SK-N-SH (cell line): ENCODE results near the gene GALNT18. TPM values are rescaled to one million over a fixed set of nuclear protein-coding genes. Genes with fewer than 3 reads are reported as not detected.

Experiments
- CTCF ChIA-PET: fragments of 300-600, 350-600 bp; formaldehyde crosslinking; extraction: SDS; loops from one replicate; lab custom pipeline; 2021; lab: Yijun Ruan, JAX
- POLR2A ChIA-PET: fragments of 350-600 bp; sonication (Branson Sonifier 250); formaldehyde crosslinking; extraction: SDS; loops from one replicate; lab custom pipeline; 2020; ENCODE audit warnings: antibody characterized with exemption, inconsistent platforms; lab: Yijun Ruan, JAX
- DNase-seq: peaks from one replicate; pipeline ENCODE4 v3.0.0; 2012
- H2AFZ ChIP-seq: fragments of 200-600 bp; sonication (generic); 2 replicates; pipeline ENCODE4 v1.8.1; 2016; ENCODE audit warnings: antibody characterized with exemption, mild to moderate bottlenecking, low read depth
- H3F3A ChIP-seq: fragments of 200-600 bp; sonication (generic); replicated peaks from 2 replicates; pipeline ENCODE3; 2016; ENCODE audit warnings: antibody characterized with exemption, mild to moderate bottlenecking; ENCODE audit not compliant: insufficient read depth
- H3K27ac ChIP-seq, 2 experiments: fragments of 200-500 bp in 1 of 2; fragments of 200-600 bp in 1 of 2; sonication (Bioruptor generic) in 1 of 2; sonication (generic), shearing (Covaris generic) in 1 of 2; 2 replicates each; pipeline versions ENCODE4 v1.5.1 to v1.6.1; 2014 to 2016; ENCODE audit warnings: low read depth in 2 of 2, inconsistent platforms in 1 of 2, low read length in 1 of 2, mild to moderate bottlenecking in 1 of 2, mixed read lengths in 1 of 2
- H3K27me3 ChIP-seq: fragments of 200-600 bp; sonication (generic), shearing (Covaris generic); 2 replicates; pipeline ENCODE4 v1.6.1; 2016; ENCODE audit warnings: mixed run types; ENCODE audit not compliant: insufficient read depth
- H3K36me3 ChIP-seq, 2 experiments: fragments of 200-500 bp in 1 of 2; fragments of 200-600 bp in 1 of 2; sonication (Bioruptor generic) in 1 of 2; sonication (generic) in 1 of 2; replicated peaks in 1 of 2; 2 replicates each; pipeline versions ENCODE3 to v1.5.1; 2014 to 2016; ENCODE audit warnings: low read length in 1 of 2, mild to moderate bottlenecking in 1 of 2; ENCODE audit not compliant: insufficient read depth in 2 of 2, control insufficient read depth in 1 of 2
- H3K4me1 ChIP-seq, 2 experiments: fragments of 200-500 bp in 1 of 2; fragments of 200-600 bp in 1 of 2; sonication (Bioruptor generic) in 1 of 2; sonication (generic), shearing (Covaris generic) in 1 of 2; 2 replicates each; pipeline versions ENCODE4 v1.5.1 to v1.6.1; 2014 to 2016; ENCODE audit warnings: low read depth in 1 of 2, low read length in 1 of 2, mixed run types in 1 of 2; ENCODE audit not compliant: insufficient read depth in 2 of 2, control insufficient read depth in 1 of 2
- H3K4me2 ChIP-seq: fragments of 200-600 bp; sonication (generic), shearing (Covaris generic); 2 replicates; pipeline ENCODE4 v1.6.1; 2017; ENCODE audit warnings: mixed run types
- H3K4me3 ChIP-seq, 2 experiments: fragments of 200-500 bp in 1 of 2; fragments of 200-600 bp in 1 of 2; sonication (Bioruptor generic) in 1 of 2; sonication (generic), shearing (Covaris generic) in 1 of 2; 2 replicates each; pipeline versions ENCODE4 v1.5.1 to v1.8.1; 2014 to 2016; ENCODE audit warnings: low read depth in 2 of 2, inconsistent platforms in 1 of 2, low read length in 1 of 2, mild to moderate bottlenecking in 1 of 2, mixed read lengths in 1 of 2, moderate library complexity in 1 of 2
- H3K79me2 ChIP-seq: fragments of 200-600 bp; sonication (generic); 2 replicates; pipeline ENCODE4 v1.8.1; 2017; ENCODE audit warnings: mild to moderate bottlenecking; ENCODE audit not compliant: insufficient read depth
- H3K9ac ChIP-seq: fragments of 200-600 bp; sonication (generic); 2 replicates; pipeline ENCODE4 v1.6.1; 2017; ENCODE audit warnings: mixed run types
- H3K9me2 ChIP-seq: fragments of 200-600 bp; sonication (generic); 2 replicates; pipeline ENCODE4 v1.6.1; 2017; ENCODE audit warnings: mixed run types
- H3K9me3 ChIP-seq: fragments of 200-600 bp; sonication (generic); 2 replicates; pipeline ENCODE4 v1.6.1; 2017; ENCODE audit warnings: mixed run types, mild to moderate bottlenecking, moderate library complexity
- H4K20me1 ChIP-seq: fragments of 200-600 bp; sonication (generic); 2 replicates; pipeline ENCODE4 v1.6.1; 2017; ENCODE audit warnings: mild to moderate bottlenecking, mixed run types; ENCODE audit not compliant: insufficient read depth
- CHD2 ChIP-seq: fragments of 150-350 bp; IDR thresholded peaks from 2 replicates; pipeline ENCODE4 v1.6.1; 2018; ENCODE audit warnings: low read length; ENCODE audit not compliant: partially characterized antibody
- FOXM1 ChIP-seq: IDR thresholded peaks from 2 replicates; pipeline ENCODE4 v1.4.0; 2012; ENCODE audit warnings: low read depth, mild to moderate bottlenecking
- NFIC ChIP-seq: IDR thresholded peaks from 2 replicates; pipeline ENCODE4 v1.4.0; 2012; ENCODE audit warnings: borderline replicate concordance
- POLR2AphosphoS5 ChIP-seq: IDR thresholded peaks from 2 replicates; pipeline ENCODE4 v1.6.1; 2012; ENCODE audit warnings: low read depth, low read length
- RAD21 ChIP-seq: IDR thresholded peaks from 2 replicates; pipeline ENCODE4 v1.6.1; 2012; ENCODE audit warnings: mild to moderate bottlenecking, low read length
- RCOR1 ChIP-seq: fragments of 150-350 bp; IDR thresholded peaks from 2 replicates; pipeline ENCODE4 v1.6.1; 2017; ENCODE audit warnings: antibody characterized with exemption, low read length
- RXRA ChIP-seq: IDR thresholded peaks from 2 replicates; pipeline ENCODE4 v1.4.0; 2012; ENCODE audit warnings: low read depth, mild to moderate bottlenecking, borderline replicate concordance
- SIN3A ChIP-seq: IDR thresholded peaks from 2 replicates; pipeline ENCODE4 v1.6.1; 2012; ENCODE audit warnings: low read depth, mild to moderate bottlenecking, low read length, moderate library complexity, borderline replicate concordance
- SMC3 ChIP-seq: IDR thresholded peaks from 2 replicates; pipeline ENCODE4 v1.6.1; 2012; ENCODE audit warnings: low read depth, low read length, improper control_type of control experiment
- TEAD4 ChIP-seq: IDR thresholded peaks from 2 replicates; pipeline ENCODE4 v1.4.0; 2012; ENCODE audit warnings: mild to moderate bottlenecking, borderline replicate concordance; ENCODE audit not compliant: insufficient read depth
- WGBS: methylation state at CpG from one replicate; pipeline ENCODE4 v1.1.6; 2017; ENCODE audit warnings: low lambda C conversion rate; 5-methylcytosine and 5-hydroxymethylcytosine counted together
- polyA plus RNA-seq, 3 experiments: library from polyadenylated mRNA; depleted of rRNA; stranded (reverse); fragments of >200 nt; gene quantifications; 2 replicates each; pipeline ENCODE4 v1.2.3, GENCODE V29; 2012
- TF ChIP-seq, protein P1 (sequence below): IDR thresholded peaks from 2 replicates; pipeline ENCODE4 v1.4.0; 2012; ENCODE audit warnings: low read depth
- TF ChIP-seq, protein P2 (sequence below): IDR thresholded peaks from 2 replicates; pipeline ENCODE4 v1.4.0; 2012; ENCODE audit warnings: low read depth, borderline replicate concordance
- TF ChIP-seq, protein P3 (sequence below): IDR thresholded peaks from 2 replicates; pipeline ENCODE4 v1.6.1; 2012; ENCODE audit warnings: mild to moderate bottlenecking, low read depth, low read length, moderate library complexity
- TF ChIP-seq, protein P4 (sequence below): IDR thresholded peaks from 2 replicates; pipeline ENCODE4 v1.4.0; 2012; ENCODE audit warnings: low read depth, borderline replicate concordance

The GALNT18 gene
- polyA plus RNA-seq, 1 of the 3 experiments (the other 2 are of a cell fraction), result 0.64 TPM

DNA sequence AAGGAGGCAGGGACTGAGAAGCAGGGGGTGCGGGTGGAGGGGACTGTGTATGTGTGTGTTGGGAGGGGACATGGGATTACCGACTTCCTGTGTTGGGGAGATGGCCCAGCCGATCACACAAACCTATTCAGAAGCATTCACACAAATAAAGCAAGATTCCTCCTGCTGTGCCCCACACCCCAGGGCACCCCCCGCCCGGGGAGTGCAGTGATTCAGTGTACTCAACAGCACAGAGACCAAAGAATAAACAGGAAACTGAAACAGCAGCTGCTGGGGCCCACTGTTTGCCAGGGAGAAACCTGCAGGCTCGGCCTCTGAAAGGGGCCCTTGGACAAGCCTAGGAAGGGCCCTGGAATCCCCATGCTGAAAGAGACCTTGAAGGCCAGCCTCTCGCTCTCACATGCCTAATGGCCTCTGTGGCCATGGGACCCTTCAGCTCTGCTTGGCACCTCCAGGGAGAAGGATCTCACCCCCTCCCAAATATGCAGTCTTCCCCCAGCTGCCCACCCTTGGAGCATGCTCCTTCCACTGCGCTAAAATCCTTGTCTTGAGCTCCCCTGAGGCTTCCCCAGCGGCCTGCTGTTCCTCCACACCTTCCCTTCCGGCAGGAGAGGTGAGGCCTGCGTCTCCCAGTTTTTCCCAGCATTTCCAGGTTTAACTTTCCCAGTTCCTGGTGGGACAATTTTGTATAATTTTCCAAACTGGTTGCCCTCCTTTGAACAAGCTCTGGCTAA lies 341.7 kb downstream of the GALNT18 start:
- no peak overlapping the region for H2AFZ ChIP-seq
- ChIA-PET POLR2A (no interaction called here), CTCF (interaction anchor here (1.1 to 1.4 kb wide), 2 partner anchors 12 to 14 kb away, joined by 3 to 4 read pairs; no protein-coding TSS in a partner anchor)
- H3K27ac ChIP-seq, result no peak overlapping the region
- H3K9me2 ChIP-seq, result no peaks in the 10 kb centered on the region
- no peak overlapping the region for H3K4me2 ChIP-seq
- no peaks in the 10 kb centered on the region for H4K20me1 ChIP-seq
- no peak overlapping the region for H3K4me3 ChIP-seq
- H3K36me3 ChIP-seq, result no peaks in the 10 kb centered on the region
- H3K9me3 ChIP-seq, result no peaks in the 10 kb centered on the region
- H3K27me3 ChIP-seq, result no peaks in the 10 kb centered on the region
- no peaks in the 10 kb centered on the region; a peak in 2 of 4 replicates for H3K4me1 ChIP-seq
- no peak for TF ChIP-seq NFIC
- TF ChIP-seq RCOR1, result no peak
- TF ChIP-seq FOXM1, result no peak
- TF ChIP-seq SIN3A, result no peak
- TF ChIP-seq, protein P1, sequence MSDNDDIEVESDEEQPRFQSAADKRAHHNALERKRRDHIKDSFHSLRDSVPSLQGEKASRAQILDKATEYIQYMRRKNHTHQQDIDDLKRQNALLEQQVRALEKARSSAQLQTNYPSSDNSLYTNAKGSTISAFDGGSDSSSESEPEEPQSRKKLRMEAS, result no peak
- TF ChIP-seq SMC3, result no peak
- TF ChIP-seq TEAD4, result no peak
- no peak for TF ChIP-seq CHD2
- TF ChIP-seq, protein P2, sequence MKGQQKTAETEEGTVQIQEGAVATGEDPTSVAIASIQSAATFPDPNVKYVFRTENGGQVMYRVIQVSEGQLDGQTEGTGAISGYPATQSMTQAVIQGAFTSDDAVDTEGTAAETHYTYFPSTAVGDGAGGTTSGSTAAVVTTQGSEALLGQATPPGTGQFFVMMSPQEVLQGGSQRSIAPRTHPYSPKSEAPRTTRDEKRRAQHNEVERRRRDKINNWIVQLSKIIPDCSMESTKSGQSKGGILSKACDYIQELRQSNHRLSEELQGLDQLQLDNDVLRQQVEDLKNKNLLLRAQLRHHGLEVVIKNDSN, result no peak
- no peak for TF ChIP-seq RXRA
- TF ChIP-seq, protein P3, sequence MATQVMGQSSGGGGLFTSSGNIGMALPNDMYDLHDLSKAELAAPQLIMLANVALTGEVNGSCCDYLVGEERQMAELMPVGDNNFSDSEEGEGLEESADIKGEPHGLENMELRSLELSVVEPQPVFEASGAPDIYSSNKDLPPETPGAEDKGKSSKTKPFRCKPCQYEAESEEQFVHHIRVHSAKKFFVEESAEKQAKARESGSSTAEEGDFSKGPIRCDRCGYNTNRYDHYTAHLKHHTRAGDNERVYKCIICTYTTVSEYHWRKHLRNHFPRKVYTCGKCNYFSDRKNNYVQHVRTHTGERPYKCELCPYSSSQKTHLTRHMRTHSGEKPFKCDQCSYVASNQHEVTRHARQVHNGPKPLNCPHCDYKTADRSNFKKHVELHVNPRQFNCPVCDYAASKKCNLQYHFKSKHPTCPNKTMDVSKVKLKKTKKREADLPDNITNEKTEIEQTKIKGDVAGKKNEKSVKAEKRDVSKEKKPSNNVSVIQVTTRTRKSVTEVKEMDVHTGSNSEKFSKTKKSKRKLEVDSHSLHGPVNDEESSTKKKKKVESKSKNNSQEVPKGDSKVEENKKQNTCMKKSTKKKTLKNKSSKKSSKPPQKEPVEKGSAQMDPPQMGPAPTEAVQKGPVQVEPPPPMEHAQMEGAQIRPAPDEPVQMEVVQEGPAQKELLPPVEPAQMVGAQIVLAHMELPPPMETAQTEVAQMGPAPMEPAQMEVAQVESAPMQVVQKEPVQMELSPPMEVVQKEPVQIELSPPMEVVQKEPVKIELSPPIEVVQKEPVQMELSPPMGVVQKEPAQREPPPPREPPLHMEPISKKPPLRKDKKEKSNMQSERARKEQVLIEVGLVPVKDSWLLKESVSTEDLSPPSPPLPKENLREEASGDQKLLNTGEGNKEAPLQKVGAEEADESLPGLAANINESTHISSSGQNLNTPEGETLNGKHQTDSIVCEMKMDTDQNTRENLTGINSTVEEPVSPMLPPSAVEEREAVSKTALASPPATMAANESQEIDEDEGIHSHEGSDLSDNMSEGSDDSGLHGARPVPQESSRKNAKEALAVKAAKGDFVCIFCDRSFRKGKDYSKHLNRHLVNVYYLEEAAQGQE, result no peak
- TF ChIP-seq RAD21, result no peak
- TF ChIP-seq, protein P4, sequence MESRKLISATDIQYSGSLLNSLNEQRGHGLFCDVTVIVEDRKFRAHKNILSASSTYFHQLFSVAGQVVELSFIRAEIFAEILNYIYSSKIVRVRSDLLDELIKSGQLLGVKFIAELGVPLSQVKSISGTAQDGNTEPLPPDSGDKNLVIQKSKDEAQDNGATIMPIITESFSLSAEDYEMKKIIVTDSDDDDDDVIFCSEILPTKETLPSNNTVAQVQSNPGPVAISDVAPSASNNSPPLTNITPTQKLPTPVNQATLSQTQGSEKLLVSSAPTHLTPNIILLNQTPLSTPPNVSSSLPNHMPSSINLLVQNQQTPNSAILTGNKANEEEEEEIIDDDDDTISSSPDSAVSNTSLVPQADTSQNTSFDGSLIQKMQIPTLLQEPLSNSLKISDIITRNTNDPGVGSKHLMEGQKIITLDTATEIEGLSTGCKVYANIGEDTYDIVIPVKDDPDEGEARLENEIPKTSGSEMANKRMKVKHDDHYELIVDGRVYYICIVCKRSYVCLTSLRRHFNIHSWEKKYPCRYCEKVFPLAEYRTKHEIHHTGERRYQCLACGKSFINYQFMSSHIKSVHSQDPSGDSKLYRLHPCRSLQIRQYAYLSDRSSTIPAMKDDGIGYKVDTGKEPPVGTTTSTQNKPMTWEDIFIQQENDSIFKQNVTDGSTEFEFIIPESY, result no peak
- no peak for TF ChIP-seq POLR2AphosphoS5
- no peak overlapping the region for H3K9ac ChIP-seq
- H3K79me2 ChIP-seq, result no peaks in the 10 kb centered on the region
- no peak for DNase-seq
- H3F3A ChIP-seq, result no peaks in the 10 kb centered on the region
- WGBS, result 60% methylated on average over 10 of the region's 11 CpGs
